GM18951 (cell line): ENCODE data around the gene DPF3.
"Not testable (repeated sequence)": the region's sequence is repeated elsewhere in the genome, so short reads cannot be mapped to it uniquely, and the experiment has no call there.

Experiments used
- POLR2A ChIP-seq: IDR thresholded peaks from 4 replicates; pipeline ENCODE4 v1.6.1; 2011; ENCODE audit warnings: mild to moderate bottlenecking; ENCODE audit not compliant: insufficient read length, insufficient read depth; ENCODE audit errors: extremely low read depth
- in situ Hi-C: fragments of 300-500 bp; cut with MboI; formaldehyde crosslinking; loops from one replicate; pipeline ENCODE4 v1.12.0; 2022; ENCODE audit warnings: low sequenced_read_pairs, mixed read lengths, inconsistent platforms; ENCODE audit not compliant: unreplicated experiment

The DPF3 gene

DNA sequence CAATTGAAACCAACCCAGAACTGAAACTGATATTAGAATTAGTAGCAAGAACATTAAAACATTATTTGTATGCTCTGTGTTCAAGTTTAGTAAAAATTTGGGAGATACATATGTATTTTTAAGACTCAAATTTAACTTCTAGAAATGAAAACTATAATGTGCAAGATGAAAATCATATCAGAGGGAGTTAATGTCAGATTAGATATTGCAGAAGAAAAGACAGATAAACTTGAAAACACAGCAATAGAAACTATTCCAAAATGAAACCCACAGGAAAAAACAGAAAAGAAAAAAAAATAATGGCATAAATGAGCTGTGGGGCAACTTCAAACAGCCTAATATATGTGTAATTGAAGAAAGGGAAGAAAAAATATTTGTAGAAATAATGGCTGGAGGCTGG lies 134.9 kb downstream of the DPF3 start:
- in situ Hi-C loops = no loop called here
- no peak for TF ChIP-seq POLR2A

DNA sequence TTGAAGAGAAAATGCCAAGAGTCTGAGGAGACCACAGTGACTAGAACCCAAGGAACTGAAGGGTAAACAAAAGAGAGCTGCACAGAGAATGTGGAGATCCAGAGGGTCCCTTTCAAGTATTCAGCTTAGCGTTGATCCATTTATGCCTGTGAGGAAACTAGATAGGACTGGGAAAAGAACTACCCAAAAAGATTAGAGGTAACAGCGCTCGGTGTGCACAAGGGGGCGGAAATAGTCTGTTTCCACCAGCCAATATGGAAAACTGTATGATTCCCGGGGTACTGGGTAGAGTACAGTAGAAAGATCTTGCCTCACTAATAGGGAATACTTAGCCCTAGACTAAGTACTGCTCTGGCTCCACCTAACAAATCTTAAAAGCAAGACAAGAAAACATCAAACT lies 135.5 kb downstream of the DPF3 start:
- no peak for TF ChIP-seq POLR2A
- in situ Hi-C loops = no loop called here

DNA sequence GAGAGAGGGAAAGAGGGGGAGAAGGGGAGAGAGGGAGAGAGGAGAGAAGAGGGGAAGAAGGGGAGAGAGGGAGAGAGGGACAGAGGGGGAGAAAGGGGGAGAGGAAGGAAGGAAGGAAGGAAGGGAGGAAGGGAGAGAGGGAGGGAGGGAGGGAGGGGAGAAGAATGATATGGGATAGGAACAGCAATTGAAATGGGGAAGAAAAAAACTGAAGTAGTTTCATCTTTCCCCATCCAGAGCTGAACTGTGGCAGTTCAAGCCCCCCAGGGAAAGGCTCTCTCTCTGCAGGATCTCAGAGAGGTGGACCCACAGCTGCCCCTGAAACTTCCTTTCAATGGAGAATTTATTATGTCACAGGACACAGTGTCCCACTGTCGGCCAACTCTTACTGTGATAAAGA lies 136.9 kb downstream of the DPF3 start:
- in situ Hi-C loops = no loop called here
- TF ChIP-seq POLR2A = no peak

DNA sequence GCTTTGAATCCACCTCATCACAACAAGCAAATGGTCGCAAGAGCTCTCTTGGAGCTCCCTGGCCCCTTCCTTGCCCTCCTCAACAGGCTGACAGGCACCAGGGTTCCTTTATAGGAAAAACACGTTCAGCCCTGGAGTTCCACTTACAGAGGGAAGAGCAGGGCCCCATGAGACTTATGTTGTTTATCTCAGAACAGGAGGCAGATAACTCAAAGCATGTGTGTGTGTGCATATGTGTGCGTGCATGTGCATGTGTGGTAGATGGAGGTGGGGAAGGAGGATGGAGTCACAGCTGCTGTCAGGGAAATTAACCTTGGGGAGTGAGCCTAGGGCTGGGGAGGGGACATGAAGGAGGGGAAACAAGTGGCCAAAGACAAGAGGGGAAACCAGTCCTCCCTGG lies 138.1 kb downstream of the DPF3 start:
- in situ Hi-C loops = no loop called here
- no peak for TF ChIP-seq POLR2A

DNA sequence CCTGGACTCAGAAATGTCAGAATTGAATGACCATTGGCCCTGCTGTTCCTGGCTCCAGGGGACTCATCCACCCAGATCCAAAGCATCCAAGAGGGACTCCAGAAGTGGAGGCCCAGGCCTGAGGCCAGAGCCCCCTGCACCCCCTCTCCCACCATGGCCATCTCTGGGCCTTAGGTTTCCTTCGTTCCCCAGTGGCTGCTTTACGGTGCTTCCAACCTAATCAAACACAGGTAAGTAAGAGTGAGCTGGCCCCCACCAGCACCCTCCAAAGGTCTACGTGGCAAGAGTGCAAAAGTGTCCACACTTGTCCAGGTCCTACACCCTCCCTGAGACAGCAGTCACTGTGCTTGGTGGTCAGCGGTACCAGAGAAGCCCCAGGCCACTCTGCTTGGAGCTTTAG lies 139.0 kb downstream of the DPF3 start:
- no peak for TF ChIP-seq POLR2A
- in situ Hi-C loops = no loop called here

DNA sequence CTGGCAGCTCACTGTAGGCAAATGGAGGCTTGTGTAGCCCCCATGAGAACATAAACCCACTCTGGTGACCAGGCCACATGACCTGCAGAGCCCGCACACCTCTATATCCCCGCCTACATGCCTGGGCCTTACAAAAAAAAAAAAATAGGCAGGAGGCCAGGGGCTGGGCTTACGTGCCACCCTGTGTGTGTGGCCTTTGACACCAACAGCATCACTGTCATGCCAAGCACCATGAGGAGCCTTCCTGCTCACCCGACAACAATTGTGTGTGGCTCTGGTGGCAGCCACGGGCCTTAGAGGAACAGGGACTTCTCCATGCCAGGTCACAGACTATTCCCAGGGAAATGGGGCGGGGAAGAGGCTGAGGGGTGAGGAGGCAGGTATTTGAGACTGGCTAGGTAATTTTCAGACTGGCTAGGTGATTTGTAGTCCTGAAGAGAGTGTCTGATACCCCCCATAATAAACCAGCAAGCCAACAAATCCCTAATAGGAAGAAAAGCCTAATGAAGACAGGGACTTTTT lies 140.0 kb downstream of the DPF3 start:
- no peak for TF ChIP-seq POLR2A
- in situ Hi-C loops = no loop called here

DNA sequence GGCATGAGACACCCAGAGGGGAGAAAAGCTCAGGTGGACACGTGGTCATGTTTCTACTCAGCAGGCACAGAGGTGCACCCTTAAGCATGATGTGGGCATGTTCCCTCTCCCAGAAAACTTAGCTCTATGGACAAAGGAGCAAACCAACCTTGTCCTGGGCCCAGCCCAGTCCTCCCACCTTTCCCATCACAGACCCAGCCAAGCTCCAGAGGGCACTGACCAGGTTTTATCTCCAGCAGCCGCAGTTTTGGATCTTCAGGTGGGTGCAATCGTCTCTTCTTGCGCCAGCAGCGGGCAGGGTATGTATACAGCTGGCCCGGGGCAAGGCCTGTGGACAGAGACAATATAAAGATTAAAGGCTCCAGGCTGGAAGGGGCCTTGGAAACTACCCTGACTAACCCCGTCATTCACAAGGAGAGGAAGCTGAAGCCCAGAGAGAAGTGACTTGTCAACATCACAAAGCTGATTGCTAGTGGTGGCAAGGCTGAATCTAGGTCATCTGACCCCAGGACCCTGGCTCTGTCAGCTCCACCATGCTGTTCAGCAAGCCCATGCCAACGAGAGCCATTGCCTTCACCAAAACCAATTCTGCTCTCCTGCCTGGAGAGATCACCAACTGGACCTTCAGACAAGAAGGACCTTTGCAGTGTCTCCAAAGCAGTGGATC lies 140.7 kb downstream of the DPF3 start:
- in situ Hi-C loops = no loop called here
- no peak for TF ChIP-seq POLR2A

DNA sequence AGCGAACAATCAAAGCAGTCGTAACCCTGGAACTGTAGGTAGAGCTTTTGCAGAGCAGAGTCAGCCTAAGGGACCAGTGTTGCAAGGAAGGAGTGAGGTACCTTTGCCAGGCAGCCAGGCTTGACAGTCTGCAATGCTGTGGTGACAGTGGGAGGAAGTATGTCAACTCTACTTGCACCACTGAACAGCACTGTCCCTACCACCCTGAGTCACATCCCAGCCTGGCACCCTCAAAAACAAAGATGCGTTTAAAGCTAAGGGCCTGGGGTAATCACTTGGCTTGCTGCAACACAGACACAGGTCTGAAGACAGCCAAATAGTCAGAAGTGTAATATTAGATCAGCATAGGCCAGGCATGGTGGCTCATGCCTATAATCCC lies 141.9 kb downstream of the DPF3 start:
- no peak for TF ChIP-seq POLR2A
- in situ Hi-C loops = no loop called here

DNA sequence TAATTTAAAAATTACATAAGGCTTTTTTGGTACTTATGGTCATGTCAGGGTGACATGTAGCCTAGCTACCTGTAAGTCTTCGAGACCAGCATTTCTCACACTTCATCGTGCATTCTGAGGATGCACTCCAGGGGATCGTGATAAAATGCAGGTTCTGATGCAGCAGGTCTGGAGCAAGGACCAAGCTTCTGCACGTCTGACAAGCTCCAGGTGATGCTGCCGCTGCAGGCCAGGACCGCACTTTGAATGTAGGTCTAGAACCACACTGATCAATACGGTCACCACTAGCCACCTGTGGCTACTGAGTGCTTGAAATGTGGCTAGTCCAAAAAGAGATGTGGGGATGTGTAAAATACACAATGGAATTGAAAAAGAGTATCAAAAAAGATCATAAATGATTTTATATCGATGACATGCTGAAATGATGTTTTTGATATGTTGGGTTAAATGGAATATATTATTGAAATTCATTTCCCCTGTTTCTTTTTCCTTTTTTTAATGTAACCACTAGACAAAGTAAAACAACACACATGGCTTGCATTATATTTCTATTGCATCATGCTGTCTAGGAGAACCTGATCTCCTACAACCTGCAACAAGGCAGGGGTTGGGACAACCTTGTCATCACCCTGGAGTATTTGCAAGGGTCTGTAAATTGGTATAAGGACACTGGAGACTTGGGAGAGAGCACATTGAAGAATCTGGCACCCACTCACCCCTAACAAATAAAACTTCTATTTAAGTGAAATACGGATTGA lies 142.4 kb downstream of the DPF3 start:
- TF ChIP-seq POLR2A = no peak
- in situ Hi-C loops = no loop called here

DNA sequence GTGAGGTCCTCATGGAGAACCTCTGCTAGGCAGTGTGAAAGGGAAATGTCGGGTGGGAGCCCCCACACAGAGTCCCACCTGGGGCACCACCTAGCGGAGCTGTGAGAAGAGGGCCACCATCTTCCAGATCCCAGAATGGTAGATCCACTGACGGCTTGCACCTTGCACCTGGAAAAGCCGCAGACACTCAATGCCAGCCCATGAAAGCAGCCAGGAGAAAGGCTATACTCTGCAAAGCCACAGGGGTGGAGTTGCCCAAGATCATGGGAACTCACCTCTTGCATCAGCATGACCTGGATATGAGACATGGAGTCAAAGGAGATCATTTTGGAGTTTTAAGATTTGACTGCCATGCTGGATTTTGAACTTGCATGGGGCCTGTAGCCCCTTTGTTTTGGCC lies 145.0 kb downstream of the DPF3 start:
- in situ Hi-C loops = not testable (repeated sequence)

DNA sequence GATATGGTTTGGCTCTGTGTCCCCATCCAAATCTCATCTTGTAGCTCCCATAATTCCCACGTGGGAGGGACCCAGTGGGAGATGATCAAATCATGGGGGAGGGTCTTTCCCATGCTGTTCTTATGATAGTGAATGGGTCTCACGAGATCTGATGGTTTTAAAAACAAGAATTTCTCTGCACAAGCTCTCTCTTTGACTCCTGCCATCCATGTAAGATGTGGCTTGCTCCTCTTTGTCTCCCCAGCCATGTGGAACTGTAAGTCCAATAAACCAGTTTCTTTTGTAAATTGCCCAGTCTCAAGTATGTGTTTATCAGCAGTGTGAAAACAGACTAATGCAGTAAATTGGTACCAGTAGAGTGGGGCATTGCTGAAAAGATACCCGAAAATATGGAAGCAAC lies 146.2 kb downstream of the DPF3 start:
- in situ Hi-C loops = no loop called here
- TF ChIP-seq POLR2A = no peak

DNA sequence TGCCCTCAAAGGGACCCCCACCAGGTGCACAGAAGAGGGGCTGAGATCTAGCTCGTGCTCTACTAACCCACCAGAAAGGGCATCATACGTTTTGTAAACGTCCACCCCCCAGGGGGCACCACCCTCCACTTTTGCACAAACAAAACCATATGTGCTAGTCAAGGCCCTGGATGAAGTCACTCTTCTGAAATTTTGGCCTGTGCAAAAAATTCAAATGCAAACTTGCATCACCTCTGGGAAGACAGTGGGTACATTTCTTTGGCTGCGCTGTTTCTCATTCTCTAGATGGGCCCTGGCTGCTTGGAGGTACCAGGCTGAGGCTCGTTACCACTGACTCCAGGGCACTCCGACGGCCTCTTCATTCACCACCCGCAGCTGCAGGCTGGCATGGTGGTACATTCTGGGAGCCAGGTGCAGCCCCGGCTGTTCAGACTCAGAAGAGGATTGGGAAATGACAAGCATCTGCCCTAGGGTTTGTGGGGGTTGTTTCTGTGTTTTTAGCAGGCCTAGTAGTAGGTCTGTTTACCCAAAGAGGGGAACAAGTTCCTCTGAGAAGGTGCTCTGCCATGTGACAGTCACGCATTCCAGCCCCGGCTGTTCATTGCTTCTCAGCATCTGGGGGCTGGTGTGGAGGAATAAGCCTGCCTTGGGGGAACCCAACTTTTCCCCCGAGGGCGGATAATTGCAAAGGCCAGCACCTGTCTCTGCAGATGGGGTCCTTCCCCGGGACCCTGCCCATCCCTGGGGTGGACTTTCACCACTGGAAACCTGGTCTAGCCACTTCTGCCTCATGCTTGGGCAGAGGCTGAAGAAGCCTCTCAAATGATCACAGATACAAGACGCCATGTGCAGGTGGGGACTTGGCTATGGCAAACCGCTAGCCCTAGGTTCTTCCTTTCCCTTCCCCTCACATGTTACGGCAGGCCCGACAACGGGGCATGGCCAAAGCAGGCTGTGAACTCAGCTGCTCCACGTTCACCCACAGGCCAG lies 147.6 kb downstream of the DPF3 start:
- in situ Hi-C loops = no loop called here
- TF ChIP-seq POLR2A = no peak

DNA sequence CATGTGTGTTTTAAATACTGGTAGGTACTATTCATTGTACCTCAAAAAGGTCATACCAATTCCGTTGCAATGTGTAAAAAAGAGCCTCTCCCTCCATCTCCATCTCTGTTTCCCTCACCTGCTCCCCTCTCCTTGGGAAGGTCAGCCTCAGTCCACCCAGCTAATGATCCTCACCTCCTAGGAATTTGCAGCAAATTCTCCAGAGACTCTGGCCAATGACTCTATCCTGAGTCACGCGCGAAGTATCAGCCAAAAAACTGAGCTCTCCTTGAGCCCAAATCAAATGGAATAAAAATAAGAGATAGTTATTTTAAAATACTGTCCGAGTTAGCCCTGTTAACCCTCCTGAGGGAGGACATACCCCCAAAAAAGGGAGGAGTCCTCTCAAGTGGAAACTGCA lies 148.4 kb downstream of the DPF3 start:
- TF ChIP-seq POLR2A = no peak
- in situ Hi-C loops = no loop called here
